Endothelial cell of umbilical vein (primary cell): ENCODE measurements around the gene SORCS3. TPM values are rescaled to one million over a fixed set of nuclear protein-coding genes. Genes with fewer than 3 reads are reported as not detected.

Experiments
- BruUV-seq: library from RNA; stranded (reverse); fragments of 400-500 nt; replicated peaks from 2 replicates; lab custom pipeline; 2021; lab: Mats Ljungman, UMichigan
- CTCF ChIA-PET: fragments of 300-600, 350-600 bp; sonication (Branson Sonifier 250); formaldehyde crosslinking; loops from one replicate; lab custom pipeline; 2021; ENCODE audit warnings: antibody characterized with exemption, inconsistent platforms; lab: Charles Lee
- POLR2A ChIA-PET: fragments of 300-600, 350-600 bp; sonication (Branson Sonifier 250); formaldehyde crosslinking; loops from one replicate; lab custom pipeline; 2021; ENCODE audit warnings: antibody characterized with exemption, inconsistent platforms; lab: Charles Lee
- DNase-seq: peaks from one replicate; pipeline ENCODE4 v3.0.0-alpha.2; 2011; ENCODE audit warnings: low read depth, low spot score
- FAIRE-seq: peaks from 2 replicates; lab custom pipeline; 2011; peaks lifted over from hg19 to GRCh38; lab: Jason Lieb, UNC
- H2AFZ ChIP-seq: 2 replicates; pipeline ENCODE4 v1.6.0; 2012; ENCODE audit warnings: low read depth, low read length, control low read depth, inconsistent platforms
- H3K27ac ChIP-seq: 2 replicates; pipeline ENCODE4 v1.5.1; 2011; ENCODE audit warnings: low read depth, mild to moderate bottlenecking, control low read depth, low read length, moderate library complexity; ENCODE audit not compliant: insufficient read depth
- H3K27me3 ChIP-seq, 2 experiments: 2 replicates each; pipeline versions ENCODE4 v1.6.0 to v1.6.1; 2011; ENCODE audit warnings: low read length in 2 of 2, mixed read lengths in 1 of 2; ENCODE audit not compliant: control insufficient read depth in 2 of 2, insufficient read depth in 2 of 2
- H3K36me3 ChIP-seq, 2 experiments: 2 replicates in 1 of 2; 3 replicates in 1 of 2; pipeline ENCODE4 v1.5.1; 2011; ENCODE audit warnings: low read length in 2 of 2, mild to moderate bottlenecking in 1 of 2, moderate library complexity in 1 of 2; ENCODE audit not compliant: control insufficient read depth in 2 of 2, insufficient read depth in 2 of 2; ENCODE audit errors: extremely low read depth in 1 of 2
- H3K4me1 ChIP-seq: 3 replicates; pipeline ENCODE4 v1.5.1; 2011; ENCODE audit warnings: mild to moderate bottlenecking, low read length; ENCODE audit not compliant: control insufficient read depth, insufficient read depth; ENCODE audit errors: extremely low read depth
- H3K4me2 ChIP-seq: 2 replicates; pipeline ENCODE4 v1.6.1; 2011; ENCODE audit warnings: low read length, control low read depth, mixed read lengths; ENCODE audit not compliant: insufficient read depth
- H3K4me3 ChIP-seq, 3 experiments: fragments of 200-600 bp in 1 of 3; sonication (generic), shearing (Covaris generic) in 1 of 3; replicated peaks in 1 of 3; 2 replicates each; pipeline ENCODE4 v1.5.1; 2011 to 2016; ENCODE audit warnings: control low read depth in 3 of 3, low read length in 3 of 3, mild to moderate bottlenecking in 2 of 3, inconsistent platforms in 1 of 3, low read depth in 1 of 3, moderate library complexity in 1 of 3; ENCODE audit not compliant: insufficient read depth in 1 of 3
- H3K79me2 ChIP-seq: 2 replicates; pipeline ENCODE4 v1.6.0; 2012; ENCODE audit warnings: low read length, inconsistent platforms; ENCODE audit not compliant: control insufficient read depth, insufficient read depth
- H3K9ac ChIP-seq: replicated peaks from 2 replicates; pipeline ENCODE3; 2011; ENCODE audit warnings: low read length, control low read depth; ENCODE audit not compliant: insufficient read depth; ENCODE audit errors: extremely low read depth
- H3K9me1 ChIP-seq: replicated peaks from 3 replicates; pipeline ENCODE4 v1.6.0; 2011; ENCODE audit warnings: mild to moderate bottlenecking, low read length; ENCODE audit not compliant: control insufficient read depth, insufficient read depth; ENCODE audit errors: extremely low read depth
- H3K9me3 ChIP-seq: replicated peaks from 2 replicates; pipeline ENCODE4 v1.5.1; 2012; ENCODE audit warnings: low read length, inconsistent platforms; ENCODE audit not compliant: control insufficient read depth, insufficient read depth
- H4K20me1 ChIP-seq: replicated peaks from 2 replicates; pipeline ENCODE3; 2011; ENCODE audit warnings: mild to moderate bottlenecking, low read length; ENCODE audit not compliant: control insufficient read depth, insufficient read depth; ENCODE audit errors: extremely low read depth
- EZH2 ChIP-seq: IDR thresholded peaks from 2 replicates; pipeline ENCODE4 v1.6.1; 2012; ENCODE audit warnings: borderline replicate concordance, low read depth, mild to moderate bottlenecking, moderate library complexity, low read length, inconsistent platforms; ENCODE audit not compliant: severe bottlenecking
- FOS ChIP-seq: IDR thresholded peaks from 2 replicates; pipeline ENCODE4 v1.6.1; 2011; ENCODE audit warnings: mild to moderate bottlenecking, low read length, moderate library complexity, borderline replicate concordance; ENCODE audit not compliant: insufficient read depth
- GATA2 ChIP-seq: IDR thresholded peaks from 2 replicates; pipeline ENCODE4 v1.7.0; 2011; ENCODE audit warnings: low read depth, mild to moderate bottlenecking, moderate library complexity, mixed read lengths, low read length; ENCODE audit not compliant: insufficient read length, insufficient read depth
- JUN ChIP-seq: IDR thresholded peaks from 2 replicates; pipeline ENCODE4 v1.6.1; 2011; ENCODE audit warnings: borderline replicate concordance, low read depth; ENCODE audit not compliant: insufficient read length, insufficient read depth
- MYC ChIP-seq: IDR thresholded peaks from one replicate; pipeline ENCODE4 v1.6.1; 2011; ENCODE audit warnings: mild to moderate bottlenecking, low read depth, low read length
- POLR2A ChIP-seq: IDR thresholded peaks from 2 replicates; pipeline ENCODE4 v1.6.1; 2012; ENCODE audit warnings: low read depth, mild to moderate bottlenecking, control low read depth, low read length
- POLR2AphosphoS5 ChIP-seq: IDR thresholded peaks from 2 replicates; pipeline ENCODE4 v1.6.1; 2012; ENCODE audit warnings: low read depth, mild to moderate bottlenecking, control low read depth, low read length, moderate library complexity; ENCODE audit not compliant: insufficient read depth
- dilution Hi-C: fragments of 300-500 bp; cut with MboI; formaldehyde crosslinking; loops from one replicate; pipeline ENCODE4 v1.15.0; 2019; ENCODE audit warnings: low sequenced_read_pairs; ENCODE audit not compliant: extremely low pct_ligation_motif_present
- intact Hi-C: fragments of 100-400 bp; cut with micrococcal nuclease; formaldehyde crosslinking; loops from one replicate; pipeline ENCODE4 v1.10.0; 2022
- polyA plus RNA-seq, 4 experiments: library from polyadenylated mRNA; depleted of rRNA in 3 of 4; stranded (reverse) in 3 of 4; unstranded in 1 of 4; fragments of >200 nt; gene quantifications; 2 replicates each; pipeline versions ENCODE4 v1.2.1 to v1.2.3, GENCODE V29; 2011 to 2012; ENCODE audit warnings: missing spikeins in 1 of 4
- total RNA-seq: library from RNA; stranded (reverse); gene quantifications from 2 replicates; pipeline ENCODE4 v1.2.3, GENCODE V29; 2021
- TF ChIP-seq, protein P1 (sequence below): IDR thresholded peaks from 2 replicates; pipeline ENCODE4 v1.6.1; 2011; ENCODE audit not compliant: insufficient read depth, insufficient read length
- TF ChIP-seq, protein P2 (sequence below), 2 donors: IDR thresholded peaks; 1 replicate in 1 of 2; 2 replicates in 1 of 2; pipeline ENCODE4 v1.5.1; 2011; ENCODE audit warnings: low read length in 2 of 2, mild to moderate bottlenecking in 2 of 2, moderate library complexity in 2 of 2, control low read depth in 1 of 2, inconsistent platforms in 1 of 2, low read depth in 1 of 2; ENCODE audit not compliant: insufficient read depth in 1 of 2; ENCODE audit errors: extremely low read depth in 1 of 2

SORCS3 gene
- total and polyA plus RNA-seq, 2 donors (not counting 3 experiments of a cell fraction or from before 2014, with no cell fraction given), result not detected

DNA sequence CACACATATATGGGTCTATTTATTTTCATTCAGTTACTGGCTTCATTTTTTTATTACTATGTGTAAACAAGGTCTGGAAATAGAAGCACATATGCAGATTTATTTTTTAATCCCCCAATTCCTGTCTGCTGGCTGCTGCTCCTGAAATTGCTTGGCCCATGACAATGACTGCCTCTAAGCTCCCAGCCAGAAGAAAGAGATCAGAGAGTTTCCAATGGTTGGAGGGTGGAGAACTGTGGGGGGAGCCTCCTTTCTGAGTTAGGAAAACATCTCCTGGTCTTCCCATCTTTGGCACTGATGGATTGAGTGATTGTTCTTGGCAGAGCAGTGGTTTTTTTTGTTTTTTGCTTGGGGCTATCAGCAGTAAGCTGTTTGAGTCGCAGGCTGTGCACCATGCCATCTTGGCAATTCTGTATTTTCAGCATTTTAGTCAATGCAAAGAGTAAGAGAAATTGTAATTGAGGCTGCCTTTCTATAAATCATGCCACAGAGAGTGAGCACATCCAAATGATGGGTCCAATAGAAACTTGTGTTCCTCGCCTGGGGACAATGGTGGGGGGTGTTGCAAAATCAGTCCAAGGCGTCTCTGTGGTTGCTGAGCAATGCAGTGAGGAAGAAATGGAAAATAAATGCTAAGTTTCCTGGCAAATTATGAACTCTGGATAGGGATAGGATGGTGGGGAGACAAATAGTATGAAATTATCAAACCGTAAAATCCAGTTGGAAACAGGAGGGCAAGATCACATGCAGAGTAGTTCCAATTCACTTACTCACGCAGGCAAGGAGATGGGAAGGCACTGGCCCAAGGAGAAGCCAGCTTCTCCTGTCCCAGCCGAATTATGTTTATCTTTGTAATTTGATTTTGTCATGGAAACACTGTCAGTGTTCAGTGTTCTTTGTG is 382.4 kb downstream of the SORCS3 start:
- Histone ChIP-seq H3K4me2 (no peak overlapping the region), H3K36me3 (no peaks in the 10 kb centered on the region), H3K4me1 (no peaks in the 10 kb centered on the region), H3K27me3 (no peaks in the 10 kb centered on the region), H2AFZ (no peak overlapping the region), H4K20me1 (no peaks in the 10 kb centered on the region), H3K9ac (no peak overlapping the region), H3K4me3 (no peak overlapping the region), H3K79me2 (no peaks in the 10 kb centered on the region), H3K9me3 (no peaks in the 10 kb centered on the region), H3K27ac (no peak overlapping the region), H3K9me1 (no peaks in the 10 kb centered on the region)
- no peak for TF ChIP-seq GATA2
- no peak for TF ChIP-seq POLR2A
- no peak for TF ChIP-seq EZH2
- no peak for TF ChIP-seq JUN
- TF ChIP-seq MYC, result no peak
- TF ChIP-seq, protein P1, sequence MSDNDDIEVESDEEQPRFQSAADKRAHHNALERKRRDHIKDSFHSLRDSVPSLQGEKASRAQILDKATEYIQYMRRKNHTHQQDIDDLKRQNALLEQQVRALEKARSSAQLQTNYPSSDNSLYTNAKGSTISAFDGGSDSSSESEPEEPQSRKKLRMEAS, result no peak
- TF ChIP-seq POLR2AphosphoS5, result no peak
- no peak for TF ChIP-seq FOS
- TF ChIP-seq, protein P2, sequence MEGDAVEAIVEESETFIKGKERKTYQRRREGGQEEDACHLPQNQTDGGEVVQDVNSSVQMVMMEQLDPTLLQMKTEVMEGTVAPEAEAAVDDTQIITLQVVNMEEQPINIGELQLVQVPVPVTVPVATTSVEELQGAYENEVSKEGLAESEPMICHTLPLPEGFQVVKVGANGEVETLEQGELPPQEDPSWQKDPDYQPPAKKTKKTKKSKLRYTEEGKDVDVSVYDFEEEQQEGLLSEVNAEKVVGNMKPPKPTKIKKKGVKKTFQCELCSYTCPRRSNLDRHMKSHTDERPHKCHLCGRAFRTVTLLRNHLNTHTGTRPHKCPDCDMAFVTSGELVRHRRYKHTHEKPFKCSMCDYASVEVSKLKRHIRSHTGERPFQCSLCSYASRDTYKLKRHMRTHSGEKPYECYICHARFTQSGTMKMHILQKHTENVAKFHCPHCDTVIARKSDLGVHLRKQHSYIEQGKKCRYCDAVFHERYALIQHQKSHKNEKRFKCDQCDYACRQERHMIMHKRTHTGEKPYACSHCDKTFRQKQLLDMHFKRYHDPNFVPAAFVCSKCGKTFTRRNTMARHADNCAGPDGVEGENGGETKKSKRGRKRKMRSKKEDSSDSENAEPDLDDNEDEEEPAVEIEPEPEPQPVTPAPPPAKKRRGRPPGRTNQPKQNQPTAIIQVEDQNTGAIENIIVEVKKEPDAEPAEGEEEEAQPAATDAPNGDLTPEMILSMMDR (IDR thresholded peaks at IDR 0.05; ENCODE audit: extremely low read depth in 1 of 2, insufficient read depth in 1 of 2, low read depth in 1 of 2, low read length in 2 of 2), result no peak
- no peak for DNase-seq
- no peak for FAIRE-seq
- CTCF ChIA-PET, result no interaction called here
- POLR2A ChIA-PET, result no interaction called here
- dilution Hi-C loops (no loop called here), intact Hi-C loops (no loop called here)
- no TSS peak for BruUV-seq
